HG02973 (cell line): ENCODE measurements around the gene KIF23.
A peak's percentile ranks its signal among the peaks of the same experiment; 100 is the strongest.

Source experiments
- ATAC-seq: cut with Tn5 transposase; IDR thresholded peaks from one replicate; pipeline ENCODE4 v1.9.1; 2021; ENCODE audit warnings: moderate library complexity; ENCODE audit not compliant: unreplicated experiment

Gene KIF23

GRCh38 chr15:69394556-69395282 lies 19.4 kb upstream of the KIF23 start:
- ATAC-seq: peak; percentile 81

GRCh38 chr15:69395460-69395859 lies 18.7 kb upstream of the KIF23 start:
- no peak for ATAC-seq

GRCh38 chr15:69395991-69396390 lies 18.2 kb upstream of the KIF23 start:
- ATAC-seq: no peak

GRCh38 chr15:69398491-69398891 lies 15.7 kb upstream of the KIF23 start:
- ATAC-seq: no peak

GRCh38 chr15:69400850-69401249 lies 13.3 kb upstream of the KIF23 start:
- ATAC-seq: no peak

- no peak for ATAC-seq
Measured at GRCh38 chr15:69402816-69403215, 11.3 kb upstream of the KIF23 start.

- no peak for ATAC-seq
Measured at GRCh38 chr15:69403594-69403993, 10.6 kb upstream of the KIF23 start.

- no peak for ATAC-seq
Measured at GRCh38 chr15:69405110-69405509, 9.0 kb upstream of the KIF23 start.

GRCh38 chr15:69407719-69408400 lies 6.3 kb upstream of the KIF23 start:
- no peak for ATAC-seq

- no peak for ATAC-seq
Measured at GRCh38 chr15:69408841-69409240, 5.3 kb upstream of the KIF23 start.

GRCh38 chr15:69410248-69410874 lies 3.8 kb upstream of the KIF23 start:
- no peak for ATAC-seq

GRCh38 chr15:69412274-69412673 lies 1.9 kb upstream of the KIF23 start:
- no peak for ATAC-seq

GRCh38 chr15:69412701-69413100 lies 1.4 kb upstream of the KIF23 start:
- ATAC-seq: no peak

GRCh38 chr15:69414701-69415167 lies 585 bp downstream of the KIF23 start:
- ATAC-seq: peak; percentile 29

GRCh38 chr15:69415381-69415780 lies 1.2 kb downstream of the KIF23 start:
- ATAC-seq: no peak

- no peak for ATAC-seq
Measured at GRCh38 chr15:69417581-69417980, 3.4 kb downstream of the KIF23 start.

- no peak for ATAC-seq
Measured at GRCh38 chr15:69421498-69421897, 7.3 kb downstream of the KIF23 start.

- no peak for ATAC-seq
Measured at GRCh38 chr15:69422336-69422895, 8.3 kb downstream of the KIF23 start.

GRCh38 chr15:69424001-69424400 lies 9.9 kb downstream of the KIF23 start:
- no peak for ATAC-seq

- no peak for ATAC-seq
Measured at GRCh38 chr15:69424748-69425413, 10.7 kb downstream of the KIF23 start.

- ATAC-seq: no peak
Measured at GRCh38 chr15:69433831-69434230, 19.7 kb downstream of the KIF23 start.
